ENCODE results near the gene HDAC5.
A peak's percentile ranks its signal among the peaks of the same experiment; 100 is the strongest.
"Not testable (repeated sequence)": the region's sequence is repeated elsewhere in the genome, so short reads cannot be mapped to it uniquely, and the experiment has no call there.

HDAC5 gene

DNA sequence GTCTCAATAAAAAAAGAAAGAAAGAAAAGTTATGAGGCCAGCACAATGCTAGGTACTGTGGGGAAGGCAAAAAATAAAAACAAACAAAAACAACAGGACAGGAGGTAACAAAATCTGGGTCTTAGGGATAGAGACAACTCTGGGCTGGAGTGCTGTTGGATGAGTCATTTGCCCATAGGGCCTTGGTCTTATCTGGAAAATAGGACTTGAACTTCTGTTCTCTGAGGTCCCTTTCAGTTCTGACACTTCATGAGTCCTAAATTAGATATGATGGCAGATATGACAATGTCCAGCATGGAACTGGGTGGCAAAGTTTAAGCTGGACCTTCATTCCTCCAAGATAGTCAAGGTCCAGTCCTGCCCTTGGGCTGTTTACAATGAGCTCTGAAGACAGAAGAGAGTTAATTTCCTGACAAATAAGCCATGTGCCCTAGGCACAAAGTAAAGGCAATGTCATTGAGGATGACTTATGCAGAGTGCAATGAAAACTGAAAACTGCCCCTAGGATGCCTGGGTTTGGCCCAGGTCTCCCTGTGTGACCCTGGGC is 8.9 kb upstream of the HDAC5 start:
- Histone ChIP-seq H3K36me3 (ENCODE audit: control insufficient read depth in 1 of 2, insufficient read depth in 2 of 2, low read length in 2 of 2) (no peaks in the 10 kb centered on the region), H3K4me1 (ENCODE audit: control insufficient read depth in 1 of 2, insufficient read depth in 2 of 2, low read length in 2 of 2) (peaks cover 0 to 6% of the 10 kb centered on the region in 2 donors), H3K9ac (ENCODE audit: low read depth in 1 of 2, low read length in 2 of 2) (no peak overlapping the region), H3K4me3 (ENCODE audit: low read depth in 1 of 2, low read length in 2 of 2) (no peak overlapping the region), H3K9me3 (ENCODE audit: control insufficient read depth in 1 of 2, low read length in 2 of 2) (no peaks in the 10 kb centered on the region), H3K27ac (ENCODE audit: low read depth, low read length) (no peak overlapping the region), H3K27me3 (ENCODE audit: control insufficient read depth in 1 of 2, insufficient read depth in 2 of 2, low read length in 2 of 2) (no peaks in the 10 kb centered on the region)

DNA sequence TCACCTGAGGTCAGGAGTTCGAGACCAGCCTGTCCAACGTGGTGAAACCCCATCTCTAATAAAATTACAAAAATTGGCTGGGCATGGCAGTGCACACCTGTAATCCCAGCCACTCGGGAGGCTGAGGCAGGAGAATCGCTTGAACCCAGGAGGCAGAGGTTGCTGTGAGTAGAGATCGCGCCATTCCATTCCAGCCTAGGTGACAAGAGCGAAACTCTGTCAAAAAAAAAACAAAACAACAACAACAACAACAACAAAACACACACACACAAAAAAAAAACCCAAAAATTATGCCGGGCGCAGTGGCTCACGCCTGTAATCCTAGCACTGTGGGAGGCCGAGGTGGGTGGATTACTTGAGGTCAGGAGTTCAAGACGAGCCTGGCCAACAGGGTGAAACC is 7.9 kb upstream of the HDAC5 start:
- H3K36me3 ChIP-seq (ENCODE audit: control insufficient read depth in 1 of 2, insufficient read depth in 2 of 2, low read length in 2 of 2); H3K4me1 ChIP-seq (ENCODE audit: control insufficient read depth in 1 of 2, insufficient read depth in 2 of 2, low read length in 2 of 2); H3K9me3 ChIP-seq (ENCODE audit: control insufficient read depth in 1 of 2, low read length in 2 of 2); H3K4me3 ChIP-seq (ENCODE audit: low read depth in 1 of 2, low read length in 2 of 2); H3K9ac ChIP-seq (ENCODE audit: low read depth in 1 of 2, low read length in 2 of 2); H3K27ac ChIP-seq (ENCODE audit: low read depth, low read length); H3K27me3 ChIP-seq (ENCODE audit: control insufficient read depth in 1 of 2, insufficient read depth in 2 of 2, low read length in 2 of 2): not testable (repeated sequence)

DNA sequence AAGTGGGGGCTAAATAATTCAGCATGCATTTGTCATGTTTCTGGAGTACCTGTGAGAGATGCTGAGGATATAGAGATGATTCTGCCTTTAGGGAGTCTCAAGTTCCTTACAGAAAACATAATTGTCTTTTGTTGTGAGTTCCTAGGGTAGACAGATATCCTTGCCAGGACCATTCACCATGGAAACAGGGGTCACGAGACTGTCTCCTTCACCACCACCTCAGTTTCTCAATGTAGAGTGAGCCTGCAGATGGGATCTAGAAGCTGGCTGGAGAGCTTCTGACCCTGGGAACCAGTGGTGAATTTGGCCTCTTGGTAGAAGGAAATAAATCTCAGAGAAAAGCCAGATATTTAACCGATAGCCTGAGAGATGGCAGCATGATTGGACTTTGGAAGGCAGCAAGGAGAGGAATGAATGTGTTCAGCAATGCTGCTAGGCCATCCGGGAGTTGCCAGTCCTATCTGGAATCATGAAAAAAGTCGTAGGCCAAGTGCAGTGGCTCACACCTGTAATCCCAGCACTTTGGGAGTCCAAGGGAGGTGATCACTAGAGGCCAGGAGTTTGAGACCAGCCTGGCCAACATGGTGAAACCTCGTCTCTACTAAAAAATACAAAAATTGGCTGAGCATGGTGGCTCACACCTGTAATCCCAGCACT is 7.4 kb upstream of the HDAC5 start:
- Histone ChIP-seq H3K9me3 (ENCODE audit: control insufficient read depth in 1 of 2, low read length in 2 of 2) (no peaks in the 10 kb centered on the region), H3K4me3 (ENCODE audit: low read depth in 1 of 2, low read length in 2 of 2) (no peak overlapping the region), H3K27me3 (ENCODE audit: control insufficient read depth in 1 of 2, insufficient read depth in 2 of 2, low read length in 2 of 2) (no peaks in the 10 kb centered on the region), H3K27ac (ENCODE audit: low read depth, low read length) (no peak overlapping the region), H3K9ac (ENCODE audit: low read depth in 1 of 2, low read length in 2 of 2) (no peak overlapping the region), H3K4me1 (ENCODE audit: control insufficient read depth in 1 of 2, insufficient read depth in 2 of 2, low read length in 2 of 2) (peaks cover 0 to 6% of the 10 kb centered on the region in 2 donors), H3K36me3 (ENCODE audit: control insufficient read depth in 1 of 2, insufficient read depth in 2 of 2, low read length in 2 of 2) (no peaks in the 10 kb centered on the region)

DNA sequence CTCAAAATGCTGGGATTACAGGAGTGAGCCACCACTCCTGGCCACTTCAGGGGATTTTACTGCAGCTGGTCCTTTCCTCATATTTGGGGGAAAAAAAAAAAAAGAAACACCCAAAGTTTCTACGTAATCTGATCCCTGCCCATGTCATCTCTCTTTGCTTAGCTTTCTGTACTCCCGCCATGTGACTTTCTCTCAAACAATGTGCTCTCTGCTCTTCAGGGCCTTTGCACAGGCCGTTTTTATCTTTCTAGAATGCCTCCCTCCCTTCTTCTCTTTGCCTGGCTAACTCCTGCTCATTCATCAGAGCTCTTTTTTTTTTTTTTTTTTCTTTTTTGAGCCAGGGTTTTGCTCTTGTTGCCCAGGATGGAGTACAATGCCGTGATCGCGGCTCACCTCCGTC is 4.9 kb upstream of the HDAC5 start:
- no peak overlapping the region for H3K4me3 ChIP-seq (ENCODE audit: low read depth in 1 of 2, low read length in 2 of 2)
- peaks cover 7 to 10% of the 10 kb centered on the region in 2 donors for H3K4me1 ChIP-seq (ENCODE audit: control insufficient read depth in 1 of 2, insufficient read depth in 2 of 2, low read length in 2 of 2)
- H3K27me3 ChIP-seq (ENCODE audit: control insufficient read depth in 1 of 2, insufficient read depth in 2 of 2, low read length in 2 of 2): no peaks in the 10 kb centered on the region
- no peaks in the 10 kb centered on the region for H3K9me3 ChIP-seq (ENCODE audit: control insufficient read depth in 1 of 2, low read length in 2 of 2)
- no peak overlapping the region for H3K27ac ChIP-seq (ENCODE audit: low read depth, low read length)
- no peaks in the 10 kb centered on the region for H3K36me3 ChIP-seq (ENCODE audit: control insufficient read depth in 1 of 2, insufficient read depth in 2 of 2, low read length in 2 of 2)
- H3K9ac ChIP-seq (ENCODE audit: low read depth in 1 of 2, low read length in 2 of 2): no peak overlapping the region

DNA sequence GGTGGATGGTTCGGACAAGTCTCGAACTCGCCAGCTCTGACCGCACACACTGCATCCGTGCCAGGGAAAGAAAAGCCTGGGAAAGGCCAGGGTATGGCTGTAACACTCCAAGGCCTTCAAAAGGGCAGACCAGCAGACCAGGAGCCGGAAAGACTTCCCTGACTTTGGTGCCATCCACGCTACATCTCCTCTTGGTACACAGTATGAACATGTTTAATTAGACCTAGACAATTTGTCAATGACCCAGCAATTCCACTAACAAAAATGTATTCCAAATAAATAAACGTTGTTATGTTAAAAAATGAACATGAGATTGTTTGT is 637 bp upstream of the HDAC5 start:
- Histone ChIP-seq H3K36me3 (ENCODE audit: control insufficient read depth in 1 of 2, insufficient read depth in 2 of 2, low read length in 2 of 2) (no peaks in the 10 kb centered on the region), H3K27ac (ENCODE audit: low read depth, low read length) (peak overlapping the region; percentile 85), H3K4me3 (ENCODE audit: low read depth in 1 of 2, low read length in 2 of 2) (peak overlapping the region; percentile 92 to 94), H3K9ac (ENCODE audit: low read depth in 1 of 2, low read length in 2 of 2) (peak overlapping the region; percentile 71 to 91), H3K27me3 (ENCODE audit: control insufficient read depth in 1 of 2, insufficient read depth in 2 of 2, low read length in 2 of 2) (no peaks in the 10 kb centered on the region), H3K4me1 (ENCODE audit: control insufficient read depth in 1 of 2, insufficient read depth in 2 of 2, low read length in 2 of 2) (peaks cover 19 to 23% of the 10 kb centered on the region in 2 donors), H3K9me3 (ENCODE audit: control insufficient read depth in 1 of 2, low read length in 2 of 2) (no peaks in the 10 kb centered on the region)

DNA sequence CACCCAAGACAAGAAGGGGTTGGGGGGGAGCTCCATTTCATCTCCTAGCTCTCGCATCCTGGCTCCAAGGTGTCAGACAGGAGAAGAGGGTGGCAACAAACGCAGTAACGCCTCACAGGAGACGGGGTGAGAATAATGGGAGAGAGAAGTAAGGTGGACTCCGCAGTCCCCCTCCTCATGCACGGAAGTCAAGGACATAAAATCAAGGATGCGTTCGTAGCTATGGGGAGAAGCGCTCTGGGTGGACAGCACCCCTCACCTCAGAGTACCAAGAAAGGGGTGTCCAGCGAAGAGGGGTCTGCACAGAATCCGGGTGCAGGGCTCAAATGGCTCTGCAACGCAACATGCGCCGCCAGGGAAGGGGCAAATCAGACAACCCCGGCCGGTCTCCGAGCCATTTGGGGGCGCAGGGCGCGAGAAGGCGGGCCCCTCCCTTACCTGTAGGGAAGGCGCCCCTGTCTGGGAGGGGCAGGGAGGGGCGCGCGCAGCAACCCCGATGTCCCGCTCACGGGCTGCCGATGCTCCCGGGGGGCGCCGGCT is 555 bp downstream of the HDAC5 start:
- Histone ChIP-seq H3K27me3 (ENCODE audit: control insufficient read depth in 1 of 2, insufficient read depth in 2 of 2, low read length in 2 of 2) (no peaks in the 10 kb centered on the region), H3K9me3 (ENCODE audit: control insufficient read depth in 1 of 2, low read length in 2 of 2) (no peaks in the 10 kb centered on the region), H3K4me1 (ENCODE audit: control insufficient read depth in 1 of 2, insufficient read depth in 2 of 2, low read length in 2 of 2) (peaks cover 19 to 23% of the 10 kb centered on the region in 2 donors), H3K9ac (ENCODE audit: low read depth in 1 of 2, low read length in 2 of 2) (peak overlapping the region; percentile 78 to 94), H3K27ac (ENCODE audit: low read depth, low read length) (peak overlapping the region; percentile 75), H3K4me3 (ENCODE audit: low read depth in 1 of 2, low read length in 2 of 2) (peak overlapping the region; percentile 78 to 86), H3K36me3 (ENCODE audit: control insufficient read depth in 1 of 2, insufficient read depth in 2 of 2, low read length in 2 of 2) (no peaks in the 10 kb centered on the region)

DNA sequence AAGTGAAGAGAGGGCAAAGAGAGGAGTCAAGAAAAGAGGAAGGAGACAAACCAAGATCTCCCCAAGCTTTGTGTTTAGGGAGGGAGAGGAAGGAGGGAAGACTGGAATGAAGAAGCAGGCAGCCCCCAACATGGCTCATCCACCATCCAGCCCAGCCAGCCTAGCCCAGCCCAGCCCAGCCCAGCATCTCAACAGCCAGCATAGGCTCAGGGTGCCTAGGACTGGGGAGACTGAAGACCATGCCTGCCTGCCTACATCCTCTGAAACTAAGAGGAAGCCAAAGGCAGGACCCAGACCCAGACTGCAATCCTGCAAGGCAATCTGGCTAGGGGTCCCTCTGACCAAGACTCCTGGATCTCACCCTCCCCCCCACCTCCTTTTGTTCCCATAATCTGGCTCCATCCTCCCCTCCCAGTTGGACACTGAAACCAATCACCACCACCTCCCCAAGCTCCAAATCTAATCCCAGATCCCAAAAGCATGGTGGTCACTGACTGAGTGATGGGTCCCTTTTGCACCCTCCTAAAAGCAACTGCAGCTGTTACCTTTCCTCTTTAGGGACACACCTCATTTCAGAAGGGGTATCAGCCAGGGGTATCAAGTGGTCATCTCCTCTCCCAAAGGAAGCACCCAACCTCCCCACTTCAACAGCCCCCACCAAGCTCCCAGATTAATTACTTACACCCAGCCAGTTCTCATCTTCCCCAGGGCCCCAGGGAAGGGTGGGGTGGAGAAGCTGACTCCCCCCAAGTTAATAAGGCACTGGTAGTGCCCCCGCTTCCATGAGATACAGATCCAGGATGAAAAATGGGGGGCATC is 1.2 kb downstream of the HDAC5 start:
- Histone ChIP-seq H3K27ac (ENCODE audit: low read depth, low read length) (no peak overlapping the region), H3K9me3 (ENCODE audit: control insufficient read depth in 1 of 2, low read length in 2 of 2) (no peaks in the 10 kb centered on the region), H3K9ac (ENCODE audit: low read depth in 1 of 2, low read length in 2 of 2) (peak overlapping the region; percentile 78 to 94), H3K36me3 (ENCODE audit: control insufficient read depth in 1 of 2, insufficient read depth in 2 of 2, low read length in 2 of 2) (no peaks in the 10 kb centered on the region), H3K27me3 (ENCODE audit: control insufficient read depth in 1 of 2, insufficient read depth in 2 of 2, low read length in 2 of 2) (no peaks in the 10 kb centered on the region), H3K4me3 (ENCODE audit: low read depth in 1 of 2, low read length in 2 of 2) (peak overlapping the region; percentile 78 to 86), H3K4me1 (ENCODE audit: control insufficient read depth in 1 of 2, insufficient read depth in 2 of 2, low read length in 2 of 2) (peaks cover 19 to 23% of the 10 kb centered on the region in 2 donors)

DNA sequence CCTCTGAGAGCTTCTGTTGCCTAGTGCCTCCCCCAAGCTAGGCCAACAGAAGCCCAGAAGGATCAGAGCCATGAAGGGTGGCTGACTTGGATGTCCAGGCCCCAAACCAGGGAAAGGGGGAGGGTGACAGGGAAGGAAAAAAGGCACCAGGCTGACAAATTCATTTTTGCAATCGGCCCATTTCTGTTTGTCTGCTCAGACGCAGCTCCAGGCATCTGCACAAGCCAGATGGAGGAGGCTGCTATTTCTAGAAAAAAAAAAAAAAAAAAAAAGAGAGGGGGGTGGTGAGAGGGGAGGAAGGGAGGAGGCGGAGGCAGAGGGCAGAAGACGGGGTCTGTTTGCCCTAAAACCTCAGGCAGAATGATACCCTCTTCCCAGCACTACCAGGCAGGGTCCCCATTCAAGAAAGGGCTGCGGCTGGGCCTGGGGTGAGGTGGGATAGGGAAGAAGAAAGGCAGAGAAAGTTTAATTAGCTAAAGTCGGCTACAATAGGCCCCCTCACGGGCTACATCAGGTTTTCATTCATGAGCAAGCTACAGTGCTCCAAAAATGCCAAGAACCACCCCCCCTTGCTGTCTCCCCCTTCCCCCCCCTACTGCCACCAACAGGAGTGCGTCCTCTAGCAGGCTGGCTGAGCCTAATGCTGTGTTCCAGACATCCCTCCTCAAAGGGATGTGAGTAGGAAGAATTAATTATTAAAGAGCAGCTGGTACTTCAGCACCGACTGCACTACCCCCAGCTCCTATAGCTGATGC is 2.4 kb downstream of the HDAC5 start:
- H3K9ac ChIP-seq (ENCODE audit: low read depth in 1 of 2, low read length in 2 of 2): no peak overlapping the region
- no peaks in the 10 kb centered on the region for H3K9me3 ChIP-seq (ENCODE audit: control insufficient read depth in 1 of 2, low read length in 2 of 2)
- no peak overlapping the region for H3K27ac ChIP-seq (ENCODE audit: low read depth, low read length)
- no peak overlapping the region for H3K4me3 ChIP-seq (ENCODE audit: low read depth in 1 of 2, low read length in 2 of 2)
- peaks cover 19 to 23% of the 10 kb centered on the region in 2 donors for H3K4me1 ChIP-seq (ENCODE audit: control insufficient read depth in 1 of 2, insufficient read depth in 2 of 2, low read length in 2 of 2)
- no peaks in the 10 kb centered on the region for H3K27me3 ChIP-seq (ENCODE audit: control insufficient read depth in 1 of 2, insufficient read depth in 2 of 2, low read length in 2 of 2)
- H3K36me3 ChIP-seq (ENCODE audit: control insufficient read depth in 1 of 2, insufficient read depth in 2 of 2, low read length in 2 of 2): peaks cover 0 to 3% of the 10 kb centered on the region in 2 donors

DNA sequence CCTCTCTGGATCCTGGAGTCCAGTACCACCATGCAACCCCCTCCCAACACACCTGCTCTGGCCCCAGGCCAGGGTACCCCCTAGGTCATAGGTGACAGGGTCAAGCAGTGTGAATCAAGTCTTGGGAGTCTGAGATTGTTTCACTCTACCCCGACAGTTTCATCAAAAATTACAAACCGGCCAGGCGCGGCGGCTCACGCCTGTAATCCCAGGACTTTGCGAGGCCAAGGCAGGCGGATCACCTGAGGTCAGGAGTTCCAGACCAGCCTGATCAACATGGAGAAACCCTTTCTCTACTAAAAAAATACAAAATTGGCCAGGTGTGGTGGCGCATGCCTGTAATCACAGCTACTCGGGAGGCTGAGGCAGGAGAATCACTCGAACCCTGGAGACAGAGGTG is 3.2 kb downstream of the HDAC5 start:
- not testable (repeated sequence) for H3K36me3 ChIP-seq (ENCODE audit: control insufficient read depth in 1 of 2, insufficient read depth in 2 of 2, low read length in 2 of 2); H3K9me3 ChIP-seq (ENCODE audit: control insufficient read depth in 1 of 2, low read length in 2 of 2); H3K27ac ChIP-seq (ENCODE audit: low read depth, low read length); H3K9ac ChIP-seq (ENCODE audit: low read depth in 1 of 2, low read length in 2 of 2); H3K4me3 ChIP-seq (ENCODE audit: low read depth in 1 of 2, low read length in 2 of 2); H3K27me3 ChIP-seq (ENCODE audit: control insufficient read depth in 1 of 2, insufficient read depth in 2 of 2, low read length in 2 of 2)
- H3K4me1 ChIP-seq (ENCODE audit: control insufficient read depth in 1 of 2, insufficient read depth in 2 of 2, low read length in 2 of 2): peaks cover 19 to 23% of the 10 kb centered on the region in 2 donors

DNA sequence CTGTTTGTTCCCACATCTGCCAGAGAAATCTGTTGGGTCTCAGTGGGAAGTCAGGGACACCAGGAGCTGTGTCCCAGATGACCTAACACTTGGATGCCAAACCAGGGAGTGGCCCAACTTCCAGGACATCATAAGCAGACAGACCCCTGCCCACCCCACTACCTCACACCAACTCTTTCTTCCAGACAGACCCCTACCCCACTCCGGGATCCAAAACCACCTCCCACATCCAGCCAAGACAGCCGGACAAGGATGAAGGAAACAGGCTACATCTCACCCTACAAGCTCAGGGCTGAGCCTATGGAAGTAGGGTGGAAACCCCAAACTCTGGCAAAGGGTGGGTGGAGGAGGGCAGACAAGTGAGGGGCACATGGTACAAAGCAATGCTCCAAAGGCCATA is 3.6 kb downstream of the HDAC5 start:
- H3K4me3 ChIP-seq (ENCODE audit: low read depth in 1 of 2, low read length in 2 of 2): no peak overlapping the region
- no peak overlapping the region for H3K9ac ChIP-seq (ENCODE audit: low read depth in 1 of 2, low read length in 2 of 2)
- H3K4me1 ChIP-seq (ENCODE audit: control insufficient read depth in 1 of 2, insufficient read depth in 2 of 2, low read length in 2 of 2): peaks cover 19 to 23% of the 10 kb centered on the region in 2 donors
- H3K27ac ChIP-seq (ENCODE audit: low read depth, low read length): no peak overlapping the region
- peaks cover 0 to 15% of the 10 kb centered on the region in 2 donors for H3K36me3 ChIP-seq (ENCODE audit: control insufficient read depth in 1 of 2, insufficient read depth in 2 of 2, low read length in 2 of 2)
- no peaks in the 10 kb centered on the region for H3K9me3 ChIP-seq (ENCODE audit: control insufficient read depth in 1 of 2, low read length in 2 of 2)
- no peaks in the 10 kb centered on the region for H3K27me3 ChIP-seq (ENCODE audit: control insufficient read depth in 1 of 2, insufficient read depth in 2 of 2, low read length in 2 of 2)

Measured in duodenal mucosa (tissue), 2 donors.